22Rv1 (cell line): ENCODE results near the gene FYN.

Source experiments
- CTCF ChIP-seq: fragments of 450-650 bp; IDR thresholded peaks from 2 replicates; pipeline ENCODE4 v1.5.1; 2017; ENCODE audit warnings: mild to moderate bottlenecking
- ZFX ChIP-seq: fragments of 450-650 bp; IDR thresholded peaks from 2 replicates; pipeline ENCODE4 v1.6.1; 2017; ENCODE audit warnings: antibody characterized with exemption, borderline replicate concordance

GRCh38 chr6:111768431-111768770 is 104.9 kb downstream of the FYN start:
- TF ChIP-seq CTCF (no peak), ZFX (no peak)
